22Rv1 (cell line): ENCODE results near the gene AP1S2.

Source experiments
- CTCF ChIP-seq: fragments of 450-650 bp; IDR thresholded peaks from 2 replicates; pipeline ENCODE4 v1.5.1; 2017; ENCODE audit warnings: mild to moderate bottlenecking
- ZFX ChIP-seq: fragments of 450-650 bp; IDR thresholded peaks from 2 replicates; pipeline ENCODE4 v1.6.1; 2017; ENCODE audit warnings: antibody characterized with exemption, borderline replicate concordance

- no peak for TF ChIP-seq CTCF
- no peak for TF ChIP-seq ZFX
Observed at GRCh38 chrX:15858051-15858450, 3.4 kb upstream of the AP1S2 start.
